Measurements from ENCODE around the gene GFM1.

GFM1 gene

GRCh38 chr3:158737410-158737809 is 93.1 kb downstream of the GFM1 start:
- Histone ChIP-seq H3K4me1 (ENCODE audit: control insufficient read depth, insufficient read depth, low read length, unreplicated experiment) (no peaks in the 10 kb centered on the region), H3K27ac (ENCODE audit: low read depth, low read length) (no peak overlapping the region), H3K27me3 (ENCODE audit: insufficient read depth, low read length) (no peaks in the 10 kb centered on the region), H3K36me3 (ENCODE audit: insufficient read depth, low read length) (peaks cover 10% of the 10 kb centered on the region; the same call in 1 of the 2 replicates), H3K4me3 (ENCODE audit: low read depth, low read length) (no peak overlapping the region), H2AFZ (ENCODE audit: low read length, unreplicated experiment) (no peak overlapping the region), H3K79me2 (ENCODE audit: control insufficient read depth, insufficient read depth, low read length, unreplicated experiment) (no peaks in the 10 kb centered on the region)

GRCh38 chr3:158737976-158738615 is 93.8 kb downstream of the GFM1 start:
- Histone ChIP-seq H3K79me2 (ENCODE audit: control insufficient read depth, insufficient read depth, low read length, unreplicated experiment) (no peaks in the 10 kb centered on the region), H3K36me3 (ENCODE audit: insufficient read depth, low read length) (peaks cover 10% of the 10 kb centered on the region; the same call in 1 of the 2 replicates), H3K27me3 (ENCODE audit: insufficient read depth, low read length) (no peaks in the 10 kb centered on the region), H3K27ac (ENCODE audit: low read depth, low read length) (no peak overlapping the region), H3K4me1 (ENCODE audit: control insufficient read depth, insufficient read depth, low read length, unreplicated experiment) (peaks cover 5% of the 10 kb centered on the region), H3K4me3 (ENCODE audit: low read depth, low read length) (no peak overlapping the region), H2AFZ (ENCODE audit: low read length, unreplicated experiment) (no peak overlapping the region)

GRCh38 chr3:158738653-158739052 is 94.3 kb downstream of the GFM1 start:
- H3K27ac ChIP-seq (ENCODE audit: low read depth, low read length), result no peak overlapping the region
- H3K36me3 ChIP-seq (ENCODE audit: insufficient read depth, low read length), result peaks cover 10% of the 10 kb centered on the region; the same call in 1 of the 2 replicates
- H2AFZ ChIP-seq (ENCODE audit: low read length, unreplicated experiment), result no peak overlapping the region
- H3K27me3 ChIP-seq (ENCODE audit: insufficient read depth, low read length), result no peaks in the 10 kb centered on the region
- H3K79me2 ChIP-seq (ENCODE audit: control insufficient read depth, insufficient read depth, low read length, unreplicated experiment), result no peaks in the 10 kb centered on the region
- no peak overlapping the region for H3K4me3 ChIP-seq (ENCODE audit: low read depth, low read length)
- peaks cover 8% of the 10 kb centered on the region for H3K4me1 ChIP-seq (ENCODE audit: control insufficient read depth, insufficient read depth, low read length, unreplicated experiment)

- no peaks in the 10 kb centered on the region for H3K27me3 ChIP-seq (ENCODE audit: insufficient read depth, low read length)
- H3K27ac ChIP-seq (ENCODE audit: low read depth, low read length), result no peak overlapping the region
- H3K79me2 ChIP-seq (ENCODE audit: control insufficient read depth, insufficient read depth, low read length, unreplicated experiment), result no peaks in the 10 kb centered on the region
- H2AFZ ChIP-seq (ENCODE audit: low read length, unreplicated experiment), result no peak overlapping the region
- H3K36me3 ChIP-seq (ENCODE audit: insufficient read depth, low read length), result peaks cover 10% of the 10 kb centered on the region; the same call in 1 of the 2 replicates
- peaks cover 8% of the 10 kb centered on the region for H3K4me1 ChIP-seq (ENCODE audit: control insufficient read depth, insufficient read depth, low read length, unreplicated experiment)
- no peak overlapping the region for H3K4me3 ChIP-seq (ENCODE audit: low read depth, low read length)
Observed at GRCh38 chr3:158739078-158739477, 94.8 kb downstream of the GFM1 start.

GRCh38 chr3:158739661-158740060 is 95.3 kb downstream of the GFM1 start:
- Histone ChIP-seq H3K4me1 (ENCODE audit: control insufficient read depth, insufficient read depth, low read length, unreplicated experiment) (peaks cover 8% of the 10 kb centered on the region), H3K27ac (ENCODE audit: low read depth, low read length) (no peak overlapping the region), H3K4me3 (ENCODE audit: low read depth, low read length) (no peak overlapping the region), H3K36me3 (ENCODE audit: insufficient read depth, low read length) (peaks cover 9% of the 10 kb centered on the region; the same call in 1 of the 2 replicates), H3K79me2 (ENCODE audit: control insufficient read depth, insufficient read depth, low read length, unreplicated experiment) (no peaks in the 10 kb centered on the region), H3K27me3 (ENCODE audit: insufficient read depth, low read length) (no peaks in the 10 kb centered on the region), H2AFZ (ENCODE audit: low read length, unreplicated experiment) (no peak overlapping the region)

All from ACC112 (cell line).